Testis (tissue), 3 donors: ENCODE results near the gene SPI1. TPM values are rescaled to one million over a fixed set of nuclear protein-coding genes. Genes with fewer than 3 reads are reported as not detected.

ENCODE experiments used
- DNase-seq: peaks from one replicate; pipeline ENCODE4 v3.0.0-alpha.2; 2019
- H3K27ac ChIP-seq, 2 donors: fragments of 200-600 bp; sonication (generic); one replicate each; pipeline ENCODE4 v1.5.1; 2019
- H3K27me3 ChIP-seq: fragments of 200-600 bp; sonication (generic); one replicate; pipeline ENCODE4 v1.5.1; 2019
- H3K36me3 ChIP-seq: fragments of 200-600 bp; sonication (generic); one replicate; pipeline ENCODE4 v1.5.1; 2017; ENCODE audit warnings: low read depth; ENCODE audit errors: missing control alignments
- H3K4me1 ChIP-seq: fragments of 200-600 bp; sonication (generic); one replicate; pipeline ENCODE4 v1.5.1; 2019
- H3K4me3 ChIP-seq, 2 donors: fragments of 200-600 bp; sonication (generic); one replicate each; pipeline ENCODE4 v1.5.1; 2017 to 2019
- H3K9me3 ChIP-seq: fragments of 200-600 bp; sonication (generic); one replicate; pipeline ENCODE4 v1.5.1; 2017
- CTCF ChIP-seq, 3 experiments: fragments of 450-650 bp in 2 of 3; fragments of 200-600 bp in 1 of 3; sonication (generic) in 1 of 3; IDR thresholded peaks; one replicate each; pipeline ENCODE4 v1.5.1; 2016 to 2019; ENCODE audit warnings: antibody characterized with exemption in 3 of 3, mild to moderate bottlenecking in 2 of 3, moderate library complexity in 1 of 3
- POLR2A ChIP-seq: fragments of 450-650 bp; IDR thresholded peaks from one replicate; pipeline ENCODE4 v1.6.1; 2017; ENCODE audit warnings: antibody characterized with exemption, mild to moderate bottlenecking, moderate library complexity
- WGBS, 2 donors: methylation state at CpG; one replicate each; pipeline ENCODE4 v1.1.5; 2018; 5-methylcytosine and 5-hydroxymethylcytosine counted together
- intact Hi-C: fragments of 100-400 bp; cut with DNase I; formaldehyde crosslinking; loops from one replicate; pipeline ENCODE4 v1.15.1; 2023; ENCODE audit warnings: low total_unique reads
- polyA plus RNA-seq: library from polyadenylated mRNA; stranded (reverse); fragments of 350-450 nt; fragmentation: Illumina TruSeq; extraction: RNeasy Lipid Tissue Mini Kit (QIAGEN cat#74804); gene quantifications from one replicate; pipeline ENCODE4 v1.2.3, GENCODE V29; 2014; ENCODE audit warnings: low read depth, low replicate concordance; ENCODE audit not compliant: insufficient read depth
- total RNA-seq, 2 donors: library from RNA; depleted of rRNA; stranded (reverse); fragments of >200 nt; gene quantifications; one replicate each; pipeline ENCODE4 v1.2.3, GENCODE V29; 2016

Gene SPI1
- total and polyA plus RNA-seq, 3 donors from 2014 or later: 4.6 to 16.3 (median 7.4) TPM

DNA sequence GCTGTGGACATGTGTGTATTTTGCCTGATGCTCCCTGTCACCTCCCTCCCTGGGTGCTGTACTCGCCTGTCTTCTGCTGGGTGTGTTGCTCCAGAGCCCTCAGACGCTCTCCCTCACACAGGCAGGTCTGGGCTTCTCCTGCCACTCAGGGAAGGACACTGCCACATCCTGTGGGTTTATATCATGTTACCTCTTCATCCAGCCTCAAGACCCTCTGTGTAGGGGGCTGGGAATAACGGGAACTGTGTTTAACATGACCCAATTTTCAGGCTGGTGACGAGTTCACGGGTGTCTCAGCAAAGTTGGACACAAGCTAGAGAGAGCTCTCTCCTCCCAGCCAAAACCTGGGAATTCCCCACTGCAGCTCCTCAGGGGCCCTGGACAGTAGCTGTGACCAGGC is 50.4 kb downstream of the SPI1 start:
- Histone ChIP-seq H3K4me3 (no peak overlapping the region), H3K27ac (no peak overlapping the region), H3K4me1 (no peaks in the 10 kb centered on the region), H3K27me3 (no peaks in the 10 kb centered on the region), H3K9me3 (no peaks in the 10 kb centered on the region), H3K36me3 (no peaks in the 10 kb centered on the region)
- TF ChIP-seq CTCF (IDR thresholded peaks at IDR 0.05): no peak
- TF ChIP-seq POLR2A: no peak
- no peak for DNase-seq
- WGBS, 2 donors: 78 to 91% methylated on average over 4 to 5 of the region's 5 CpGs
- intact Hi-C loops: no loop called here

DNA sequence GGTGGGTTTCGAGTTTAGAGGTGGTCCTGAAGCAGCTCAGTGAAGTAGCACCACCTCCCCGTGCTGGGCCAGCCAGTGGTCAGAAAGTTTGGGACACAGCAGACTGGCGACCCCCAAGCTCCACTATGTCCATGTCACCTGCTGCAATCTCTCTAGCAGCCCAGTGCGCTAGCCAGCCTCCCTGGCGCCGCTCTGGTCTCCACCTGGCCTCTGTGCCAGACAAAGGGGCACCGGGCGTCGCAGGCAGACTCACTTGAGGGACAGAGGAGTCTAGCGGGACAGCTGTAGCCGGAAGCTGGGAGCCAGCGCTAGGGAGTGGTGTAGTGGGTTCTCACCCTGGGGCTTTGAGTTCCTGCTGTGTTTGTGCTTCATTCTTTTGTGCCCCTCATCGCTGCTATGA is 51.3 kb downstream of the SPI1 start:
- no peak for DNase-seq
- TF ChIP-seq POLR2A (no peak), CTCF (IDR thresholded peaks at IDR 0.05) (no peak)
- H3K4me3 ChIP-seq: no peak overlapping the region
- H3K27me3 ChIP-seq: no peaks in the 10 kb centered on the region
- no peaks in the 10 kb centered on the region for H3K4me1 ChIP-seq
- intact Hi-C loops: no loop called here
- WGBS, 2 donors: 97 to 98% methylated on average over 13 of the region's 13 CpGs
- no peaks in the 10 kb centered on the region for H3K9me3 ChIP-seq
- H3K36me3 ChIP-seq: no peaks in the 10 kb centered on the region
- H3K27ac ChIP-seq: no peak overlapping the region

GRCh38 chr11:47326198-47326597 is 52.1 kb downstream of the SPI1 start:
- intact Hi-C loops: no loop called here
- Histone ChIP-seq H3K36me3 (no peaks in the 10 kb centered on the region), H3K27ac (no peak overlapping the region), H3K4me1 (no peaks in the 10 kb centered on the region), H3K9me3 (no peaks in the 10 kb centered on the region), H3K27me3 (no peaks in the 10 kb centered on the region), H3K4me3 (no peak overlapping the region)
- DNase-seq: no peak
- 94 to 99% methylated on average over 11 to 12 of the region's 12 CpGs for WGBS, 2 donors
- TF ChIP-seq POLR2A (no peak), CTCF (IDR thresholded peaks at IDR 0.05) (no peak)

DNA sequence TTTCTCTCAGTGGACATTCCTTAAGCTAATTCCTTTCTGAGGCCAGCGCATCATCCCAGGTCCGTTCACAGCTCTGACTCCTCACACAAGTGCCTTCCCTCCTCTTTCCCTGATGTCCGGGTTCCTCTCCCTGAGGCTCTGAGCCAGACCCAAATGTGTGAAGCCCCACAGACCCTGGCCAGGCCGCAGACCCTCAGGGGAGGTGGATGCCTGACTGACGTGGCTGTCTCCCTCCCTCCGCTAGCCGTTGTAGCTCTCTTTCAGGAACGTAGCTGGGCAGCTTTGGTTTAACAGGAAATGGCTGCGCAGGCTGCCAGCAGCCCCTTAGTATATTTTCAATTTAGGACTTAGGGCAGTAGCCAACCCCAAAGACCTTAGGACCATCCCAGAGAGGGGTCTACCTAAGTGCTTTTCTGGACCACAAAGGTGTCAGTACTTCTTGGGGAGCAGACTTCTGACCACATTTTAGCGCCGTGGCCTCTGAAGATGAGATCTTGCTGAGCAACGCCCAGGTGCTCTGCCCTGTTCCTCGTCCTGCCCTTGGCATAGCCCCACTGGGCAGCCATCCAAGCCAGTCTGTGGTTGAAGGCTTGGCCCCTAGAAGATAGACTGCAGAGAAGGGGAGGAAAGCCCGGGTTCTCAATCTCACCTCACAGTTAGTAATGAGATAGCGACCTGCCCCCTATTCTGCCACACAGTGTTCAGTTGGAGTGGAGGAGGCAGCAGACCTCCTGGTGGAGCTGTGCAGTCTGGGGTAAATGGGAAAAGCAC is 52.9 kb downstream of the SPI1 start:
- TF ChIP-seq POLR2A (no peak), CTCF (IDR thresholded peaks at IDR 0.05) (no peak)
- no peaks in the 10 kb centered on the region for H3K27me3 ChIP-seq
- H3K4me1 ChIP-seq: no peaks in the 10 kb centered on the region
- no peaks in the 10 kb centered on the region for H3K9me3 ChIP-seq
- no peak overlapping the region for H3K4me3 ChIP-seq
- 68 to 85% methylated on average over 15 of the region's 15 CpGs for WGBS, 2 donors
- no peaks in the 10 kb centered on the region for H3K36me3 ChIP-seq
- no peak overlapping the region for H3K27ac ChIP-seq
- intact Hi-C loops: no loop called here
- DNase-seq: no peak

DNA sequence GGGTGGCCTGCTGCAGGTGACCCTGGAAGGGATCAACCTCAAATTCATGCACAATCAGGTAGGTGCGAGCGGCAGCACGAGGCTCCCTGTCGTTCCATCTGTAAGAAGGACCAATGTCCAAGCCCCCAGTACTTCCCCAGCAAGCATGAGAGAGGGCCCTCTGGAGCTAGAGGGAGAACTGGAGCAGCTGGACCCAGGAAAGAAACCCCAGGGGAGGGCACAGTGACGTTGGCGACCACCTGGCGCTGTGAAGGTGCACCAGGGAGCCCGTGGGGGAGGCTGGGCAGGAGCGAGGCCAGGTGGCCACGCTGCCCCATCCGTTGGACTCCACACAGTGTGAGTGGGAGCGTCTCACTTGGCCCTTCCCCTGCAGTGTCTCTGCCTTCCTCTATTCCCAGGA is 53.8 kb downstream of the SPI1 start:
- no peak for DNase-seq
- Histone ChIP-seq H3K36me3 (no peaks in the 10 kb centered on the region), H3K27me3 (no peaks in the 10 kb centered on the region), H3K27ac (no peak overlapping the region), H3K4me3 (no peak overlapping the region), H3K4me1 (no peaks in the 10 kb centered on the region), H3K9me3 (no peaks in the 10 kb centered on the region)
- intact Hi-C loops: no loop called here
- WGBS, 2 donors: 80 to 82% methylated on average over 5 to 12 of the region's 12 CpGs
- TF ChIP-seq CTCF (IDR thresholded peaks at IDR 0.05): no peak
- TF ChIP-seq POLR2A: no peak
